A673 (cell line): ENCODE data around the gene ZEB1. TPM values are rescaled to one million over a fixed set of nuclear protein-coding genes. Genes with fewer than 3 reads are reported as not detected.

Experiments
- BruUV-seq: library from RNA; stranded (reverse); fragments of 400-500 nt; replicated peaks from 2 replicates; lab custom pipeline; 2021; lab: Mats Ljungman, UMichigan
- CTCF ChIA-PET: fragments of 300-600 bp; sonication (Branson Sonifier 250); formaldehyde crosslinking; loops from one replicate; lab custom pipeline; 2022; ENCODE audit warnings: antibody characterized with exemption; lab: Charles Lee
- POLR2A ChIA-PET: fragments of 300-600 bp; sonication (Branson Sonifier 250); formaldehyde crosslinking; loops from one replicate; lab custom pipeline; 2022; ENCODE audit warnings: antibody characterized with exemption; ENCODE audit not compliant: low non-redundant PET; lab: Charles Lee
- DNase-seq: peaks from one replicate; pipeline ENCODE4 v3.0.0-alpha.2; 2015; ENCODE audit warnings: low spot score
- H3K27ac ChIP-seq: fragments of 200-600 bp; sonication (generic); 2 replicates; pipeline ENCODE4 v1.5.1; 2016; ENCODE audit warnings: mixed run types, low read depth, mild to moderate bottlenecking, mixed read lengths, antibody characterized with exemption, low read length; ENCODE audit not compliant: poor library complexity, severe bottlenecking
- H3K27me3 ChIP-seq: fragments of 200-600 bp; sonication (generic); replicated peaks from 2 replicates; pipeline ENCODE4 v1.6.1; 2017; ENCODE audit warnings: mixed run types, low read depth, mild to moderate bottlenecking, mixed read lengths, antibody characterized with exemption, low read length; ENCODE audit not compliant: insufficient read depth, poor library complexity
- H3K36me3 ChIP-seq: fragments of 200-600 bp; sonication (generic); 2 replicates; pipeline ENCODE4 v1.6.1; 2016; ENCODE audit warnings: mixed run types, mild to moderate bottlenecking, mixed read lengths, antibody characterized with exemption, low read length; ENCODE audit not compliant: insufficient read depth, poor library complexity, severe bottlenecking
- H3K4me1 ChIP-seq: fragments of 200-600 bp; sonication (generic); 2 replicates; pipeline ENCODE4 v1.6.1; 2017; ENCODE audit warnings: mixed run types, mild to moderate bottlenecking, mixed read lengths, antibody characterized with exemption, low read length; ENCODE audit not compliant: insufficient read depth, poor library complexity, severe bottlenecking
- H3K4me3 ChIP-seq: fragments of 200-600 bp; sonication (generic); 2 replicates; pipeline ENCODE4 v1.5.1; 2016; ENCODE audit warnings: low read depth, mixed run types, mild to moderate bottlenecking, mixed read lengths, low read length; ENCODE audit not compliant: poor library complexity, severe bottlenecking
- H3K9me3 ChIP-seq: fragments of 200-600 bp; sonication (generic); 2 replicates; pipeline ENCODE4 v1.6.1; 2016; ENCODE audit warnings: mixed run types, low read depth, mild to moderate bottlenecking, mixed read lengths, antibody characterized with exemption, low read length; ENCODE audit not compliant: poor library complexity, severe bottlenecking
- CTCF ChIP-seq: fragments of 300-800, 200-600 bp; sonication (generic); conservative IDR thresholded peaks from 2 replicates; pipeline ENCODE4 v1.5.1; 2017; ENCODE audit warnings: low read depth, mild to moderate bottlenecking, antibody characterized with exemption, low read length, moderate library complexity, mixed read lengths
- EZH2 ChIP-seq: fragments of 200-600 bp; sonication (generic); IDR thresholded peaks from 2 replicates; pipeline ENCODE4 v1.6.1; 2017; ENCODE audit warnings: borderline replicate concordance, low read depth, mild to moderate bottlenecking, mixed read lengths, antibody characterized with exemption, low read length; ENCODE audit not compliant: poor library complexity, severe bottlenecking
- intact Hi-C: fragments of 100-400 bp; cut with micrococcal nuclease; formaldehyde crosslinking; loops from one replicate; pipeline ENCODE4 v1.10.0; 2022; ENCODE audit not compliant: unreplicated experiment
- total RNA-seq: library from RNA; stranded (reverse); gene quantifications from 2 replicates; pipeline ENCODE4 v1.2.3, GENCODE V29; 2021

The ZEB1 gene
- total RNA-seq, 1 experiment from 2014 or later, result 8.3 TPM

GRCh38 chr10:31343551-31343950 lies 24.5 kb downstream of the ZEB1 start:
- no peaks in the 10 kb centered on the region for H3K36me3 ChIP-seq
- intact Hi-C loops, result no loop called here
- H3K9me3 ChIP-seq, result no peaks in the 10 kb centered on the region
- no peaks in the 10 kb centered on the region for H3K27me3 ChIP-seq
- no peaks in the 10 kb centered on the region for H3K4me1 ChIP-seq
- POLR2A ChIA-PET, result no interaction called here
- no peak overlapping the region for H3K4me3 ChIP-seq
- no TSS peak for BruUV-seq
- H3K27ac ChIP-seq, result no peak overlapping the region
- no peak for DNase-seq
- TF ChIP-seq CTCF (no peak), EZH2 (no peak)
- CTCF ChIA-PET, result no interaction called here

- intact Hi-C loops, result no loop called here
- Histone ChIP-seq H3K4me3 (no peak overlapping the region), H3K36me3 (no peaks in the 10 kb centered on the region), H3K4me1 (no peaks in the 10 kb centered on the region), H3K9me3 (no peaks in the 10 kb centered on the region), H3K27me3 (no peaks in the 10 kb centered on the region), H3K27ac (no peak overlapping the region)
- CTCF ChIA-PET, result no interaction called here
- POLR2A ChIA-PET, result no interaction called here
- no TSS peak for BruUV-seq
- DNase-seq, result no peak
- TF ChIP-seq CTCF, result no peak
Measured at GRCh38 chr10:31345886-31346285, 26.9 kb downstream of the ZEB1 start.

- ChIA-PET CTCF (interaction anchor here (0.6 kb wide), 1 partner anchor 599 kb away, joined by 7 read pairs; no protein-coding TSS in a partner anchor), POLR2A (no interaction called here)
- no peak overlapping the region for H3K27ac ChIP-seq
- intact Hi-C loops, result no loop called here
- H3K27me3 ChIP-seq, result no peaks in the 10 kb centered on the region
- TF ChIP-seq CTCF (no peak), EZH2 (no peak)
- no peaks in the 10 kb centered on the region for H3K9me3 ChIP-seq
- H3K36me3 ChIP-seq, result no peaks in the 10 kb centered on the region
- BruUV-seq, result no TSS peak
- no peak for DNase-seq
- H3K4me3 ChIP-seq, result no peak overlapping the region
- H3K4me1 ChIP-seq, result no peaks in the 10 kb centered on the region
Measured at GRCh38 chr10:31346953-31347352, 27.9 kb downstream of the ZEB1 start.
